DOHH2 (cell line): ENCODE results near the gene SLC6A16.

Experiments used
- CTCF ChIP-seq: fragments of 200-600 bp; sonication (generic); IDR thresholded peaks from one replicate; pipeline ENCODE4 v1.5.1; 2014; ENCODE audit warnings: antibody characterized with exemption, mild to moderate bottlenecking, low read depth, low read length; ENCODE audit not compliant: poor library complexity, severe bottlenecking
- EZH2phosphoT487 ChIP-seq: fragments of 200-600 bp; sonication (generic); IDR thresholded peaks from 2 replicates; pipeline ENCODE4 v1.6.1; 2017; ENCODE audit warnings: borderline replicate concordance, mild to moderate bottlenecking, antibody characterized with exemption, low read length, moderate library complexity, mixed read lengths

- TF ChIP-seq CTCF = no peak
- no peak for TF ChIP-seq EZH2phosphoT487
Measured at GRCh38 chr19:49333418-49333805, 8.4 kb upstream of the SLC6A16 start.
